GM13977 (cell line): ENCODE measurements around the gene MTURN.

Source experiments
- DNase-seq: peaks from one replicate; pipeline ENCODE4 v3.0.0; 2012; ENCODE audit warnings: low spot score
- in situ Hi-C: fragments of 300-500 bp; cut with MboI; formaldehyde crosslinking; loops from one replicate; pipeline ENCODE4 v1.12.0; 2022; ENCODE audit warnings: low sequenced_read_pairs, low pct_unique_long_range_greater_than_20kb, mixed read lengths, inconsistent platforms; ENCODE audit not compliant: unreplicated experiment
- TF ChIP-seq, protein P1 (sequence below): IDR thresholded peaks from 2 replicates; pipeline ENCODE4 v1.5.1; 2012; ENCODE audit warnings: mild to moderate bottlenecking, control low read depth; ENCODE audit not compliant: insufficient read depth; ENCODE audit errors: extremely low read depth, missing control alignments

The MTURN gene

DNA sequence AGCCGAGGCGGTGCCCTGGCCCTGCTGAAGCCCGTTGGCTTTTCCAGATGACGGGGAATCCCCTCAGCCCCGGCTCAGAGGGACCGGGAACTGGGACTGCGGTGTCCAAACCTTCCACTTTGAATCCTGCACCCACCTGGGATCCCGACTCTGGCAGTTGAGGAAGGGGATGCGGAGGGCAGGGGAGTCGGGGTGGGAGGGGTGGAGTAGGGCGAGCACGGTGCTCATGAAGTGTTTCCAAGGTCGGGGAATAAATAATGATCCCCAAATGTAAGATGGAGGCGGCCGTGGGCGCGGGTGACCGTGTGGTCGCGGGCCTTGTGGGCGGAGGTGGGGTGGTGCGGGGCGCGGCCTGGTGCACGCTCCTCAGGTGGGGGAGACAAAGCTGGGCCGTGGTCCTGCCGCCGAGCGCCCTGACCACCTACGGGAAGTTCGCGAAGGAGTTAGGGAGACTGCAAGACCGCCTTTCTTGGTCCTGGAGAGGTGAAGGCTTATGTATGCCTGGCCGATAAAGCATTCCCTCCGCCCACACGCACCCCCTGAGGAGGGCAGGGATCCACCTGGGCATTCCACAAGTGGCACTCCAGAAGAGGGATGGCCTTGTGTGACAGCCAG, 1.4 kb downstream of the MTURN start:
- in situ Hi-C loops: no loop called here
- TF ChIP-seq, protein P1, sequence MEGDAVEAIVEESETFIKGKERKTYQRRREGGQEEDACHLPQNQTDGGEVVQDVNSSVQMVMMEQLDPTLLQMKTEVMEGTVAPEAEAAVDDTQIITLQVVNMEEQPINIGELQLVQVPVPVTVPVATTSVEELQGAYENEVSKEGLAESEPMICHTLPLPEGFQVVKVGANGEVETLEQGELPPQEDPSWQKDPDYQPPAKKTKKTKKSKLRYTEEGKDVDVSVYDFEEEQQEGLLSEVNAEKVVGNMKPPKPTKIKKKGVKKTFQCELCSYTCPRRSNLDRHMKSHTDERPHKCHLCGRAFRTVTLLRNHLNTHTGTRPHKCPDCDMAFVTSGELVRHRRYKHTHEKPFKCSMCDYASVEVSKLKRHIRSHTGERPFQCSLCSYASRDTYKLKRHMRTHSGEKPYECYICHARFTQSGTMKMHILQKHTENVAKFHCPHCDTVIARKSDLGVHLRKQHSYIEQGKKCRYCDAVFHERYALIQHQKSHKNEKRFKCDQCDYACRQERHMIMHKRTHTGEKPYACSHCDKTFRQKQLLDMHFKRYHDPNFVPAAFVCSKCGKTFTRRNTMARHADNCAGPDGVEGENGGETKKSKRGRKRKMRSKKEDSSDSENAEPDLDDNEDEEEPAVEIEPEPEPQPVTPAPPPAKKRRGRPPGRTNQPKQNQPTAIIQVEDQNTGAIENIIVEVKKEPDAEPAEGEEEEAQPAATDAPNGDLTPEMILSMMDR: no peak
- DNase-seq: no peak

DNA sequence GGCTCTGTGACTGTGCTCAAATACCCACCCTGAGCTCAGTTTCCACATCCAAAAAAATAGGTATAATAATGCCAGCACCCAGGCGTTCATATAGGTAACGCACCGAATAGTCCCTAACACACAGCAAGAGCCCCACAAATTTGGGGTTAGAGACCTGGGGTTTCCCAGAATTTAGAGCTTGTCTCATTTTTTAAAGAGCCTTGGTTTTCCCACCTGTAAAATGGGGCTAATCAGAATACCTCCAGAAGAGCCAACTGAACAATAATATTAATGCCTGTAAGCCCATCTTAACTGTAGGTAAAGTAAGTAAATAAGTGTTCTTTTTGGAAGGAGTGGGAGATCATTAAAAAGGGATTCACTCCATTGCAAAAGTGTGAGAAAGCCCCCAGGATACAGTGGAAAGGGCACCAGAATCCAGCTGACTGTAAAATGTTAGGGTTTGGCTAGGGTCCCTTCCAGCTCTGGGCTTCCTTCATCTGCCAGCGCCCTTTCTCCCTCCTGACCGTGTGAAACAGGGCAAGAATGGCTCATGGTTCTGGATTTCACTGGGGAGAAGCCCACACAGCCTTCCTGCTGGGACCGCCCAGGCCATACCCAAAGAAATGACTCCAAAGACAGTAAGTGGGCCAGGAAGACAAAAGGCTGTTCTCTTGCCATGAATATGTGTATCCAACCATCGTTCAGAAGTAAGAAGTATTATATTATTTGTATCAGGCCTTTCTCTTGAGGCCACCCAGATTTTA, 2.1 kb downstream of the MTURN start:
- TF ChIP-seq, protein P1: no peak
- DNase-seq: no peak
- in situ Hi-C loops: no loop called here

DNA sequence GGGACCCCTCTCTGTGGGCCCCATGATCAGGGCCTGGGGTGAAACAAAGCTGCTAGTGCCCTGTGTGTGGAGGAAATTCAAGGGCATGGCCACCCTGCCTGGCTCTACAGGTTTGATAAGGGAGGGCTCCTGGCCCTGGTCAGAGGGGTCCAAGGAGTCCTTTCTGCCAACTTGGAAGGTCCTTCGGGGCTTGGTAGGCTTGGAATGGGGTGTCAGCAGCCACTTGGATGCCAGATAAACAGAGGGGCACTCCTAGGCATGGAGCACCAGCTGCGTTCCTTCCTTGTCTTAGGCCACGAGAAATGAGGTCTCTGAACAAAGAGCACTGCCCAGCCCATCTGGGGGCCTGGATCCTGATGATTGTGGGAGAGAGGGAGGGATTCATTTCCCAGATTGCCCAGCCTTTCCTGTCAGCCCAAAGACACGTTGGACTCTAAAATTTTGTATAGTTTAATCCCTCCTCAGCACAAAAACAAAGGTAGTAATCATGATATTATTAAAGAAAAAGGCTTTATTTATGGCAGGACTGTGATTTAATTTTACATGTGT, 5.1 kb downstream of the MTURN start:
- in situ Hi-C loops: no loop called here
- TF ChIP-seq, protein P1: no peak
- DNase-seq: no peak

DNA sequence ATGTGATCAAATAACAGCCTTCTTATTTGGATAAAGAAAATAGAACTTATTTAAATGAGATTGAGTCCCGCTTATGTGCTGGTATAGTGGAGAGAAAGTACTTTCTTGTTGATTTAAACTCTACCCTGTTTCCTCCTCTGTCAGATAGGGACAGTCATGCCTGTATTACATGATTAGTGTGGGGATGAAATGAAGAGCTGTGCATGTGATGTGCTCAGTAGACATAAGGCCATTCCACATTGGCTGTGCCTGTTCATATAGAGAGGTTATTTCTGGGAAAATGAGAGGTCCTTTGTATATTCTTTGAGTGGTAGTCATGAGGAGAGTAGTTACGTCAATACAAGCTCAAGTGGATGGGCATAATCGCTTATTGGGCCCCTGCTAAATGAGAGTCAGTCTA, 5.7 kb downstream of the MTURN start:
- DNase-seq: no peak
- in situ Hi-C loops: no loop called here
- TF ChIP-seq, protein P1: no peak

DNA sequence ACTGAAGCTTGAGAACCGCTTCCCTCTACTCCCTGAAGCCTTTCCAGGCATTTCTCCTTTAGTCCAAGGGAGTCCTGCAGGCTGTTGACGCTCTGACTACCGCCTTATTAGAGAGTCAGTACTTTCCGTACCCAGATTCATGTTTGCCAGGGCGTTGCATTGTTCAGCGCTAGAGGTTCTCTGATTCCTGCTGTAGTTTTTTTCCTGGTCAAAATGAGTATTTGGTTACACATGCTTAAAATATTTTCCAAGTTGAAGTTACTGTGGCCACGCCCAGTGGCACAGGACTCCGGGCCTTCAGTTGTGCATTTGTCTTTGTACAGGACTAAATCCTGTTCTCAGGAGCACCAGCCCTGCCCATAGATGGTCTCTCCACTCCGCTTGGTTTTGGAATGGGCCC, 7.9 kb downstream of the MTURN start:
- TF ChIP-seq, protein P1: no peak
- in situ Hi-C loops: no loop called here
- DNase-seq: no peak

DNA sequence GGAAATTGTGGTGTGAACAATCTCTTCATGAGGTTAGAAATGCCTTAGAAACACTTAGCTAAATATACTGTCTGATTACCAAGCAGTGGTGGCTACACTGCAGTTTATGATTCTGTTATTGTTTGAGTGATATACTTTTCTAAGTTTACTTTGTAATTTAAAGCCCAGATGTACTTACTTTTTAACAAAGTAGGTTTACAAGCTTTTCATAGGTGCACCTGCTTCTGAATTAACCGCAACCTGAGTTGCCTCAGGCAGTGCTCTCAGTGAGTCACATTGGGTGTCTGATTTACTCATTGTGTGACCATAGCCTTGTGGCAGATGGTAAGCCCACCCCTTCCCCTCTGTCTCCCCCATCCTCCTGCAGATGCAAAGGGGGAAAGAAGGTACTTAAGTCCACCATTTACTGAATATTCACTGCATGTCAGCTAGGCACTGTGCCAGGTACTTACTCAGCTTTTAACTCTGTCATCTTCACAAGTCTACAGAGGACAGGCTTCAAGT, 9.0 kb downstream of the MTURN start:
- no peak for DNase-seq
- TF ChIP-seq, protein P1: no peak
- in situ Hi-C loops: no loop called here
